Endothelial cell of umbilical vein (primary cell): ENCODE measurements around the gene OPCML.

Experiments
- FOS ChIP-seq: IDR thresholded peaks from 2 replicates; pipeline ENCODE4 v1.6.1; 2011; ENCODE audit warnings: mild to moderate bottlenecking, low read length, moderate library complexity, borderline replicate concordance; ENCODE audit not compliant: insufficient read depth
- POLR2A ChIP-seq: IDR thresholded peaks from 2 replicates; pipeline ENCODE4 v1.6.1; 2012; ENCODE audit warnings: low read depth, mild to moderate bottlenecking, control low read depth, low read length
- POLR2AphosphoS5 ChIP-seq: IDR thresholded peaks from 2 replicates; pipeline ENCODE4 v1.6.1; 2012; ENCODE audit warnings: low read depth, mild to moderate bottlenecking, control low read depth, low read length, moderate library complexity; ENCODE audit not compliant: insufficient read depth
- TF ChIP-seq, protein P1 (sequence below), 2 donors: IDR thresholded peaks; 1 replicate in 1 of 2; 2 replicates in 1 of 2; pipeline ENCODE4 v1.5.1; 2011; ENCODE audit warnings: low read length in 2 of 2, mild to moderate bottlenecking in 2 of 2, moderate library complexity in 2 of 2, control low read depth in 1 of 2, inconsistent platforms in 1 of 2, low read depth in 1 of 2; ENCODE audit not compliant: insufficient read depth in 1 of 2; ENCODE audit errors: extremely low read depth in 1 of 2

DNA sequence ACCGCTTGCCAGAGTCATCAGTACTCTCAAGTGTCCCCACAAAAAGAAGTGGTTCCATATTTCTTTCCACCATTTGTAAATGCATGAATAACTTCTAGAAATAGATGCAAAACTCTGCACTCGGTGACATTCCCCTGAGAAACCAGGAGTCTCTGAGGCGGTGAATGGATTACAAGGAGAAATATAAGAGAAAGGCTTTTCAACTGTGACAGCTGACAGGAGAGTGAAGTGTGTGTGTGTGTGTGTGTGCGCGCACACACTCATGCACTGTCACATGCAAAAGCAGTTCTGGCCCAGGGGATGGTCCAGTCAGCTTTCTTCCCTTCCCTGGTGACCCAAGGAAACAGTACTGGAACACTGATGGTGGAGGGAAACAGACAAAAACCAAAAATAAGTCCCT, 710.0 kb downstream of the OPCML start:
- TF ChIP-seq, protein P1, sequence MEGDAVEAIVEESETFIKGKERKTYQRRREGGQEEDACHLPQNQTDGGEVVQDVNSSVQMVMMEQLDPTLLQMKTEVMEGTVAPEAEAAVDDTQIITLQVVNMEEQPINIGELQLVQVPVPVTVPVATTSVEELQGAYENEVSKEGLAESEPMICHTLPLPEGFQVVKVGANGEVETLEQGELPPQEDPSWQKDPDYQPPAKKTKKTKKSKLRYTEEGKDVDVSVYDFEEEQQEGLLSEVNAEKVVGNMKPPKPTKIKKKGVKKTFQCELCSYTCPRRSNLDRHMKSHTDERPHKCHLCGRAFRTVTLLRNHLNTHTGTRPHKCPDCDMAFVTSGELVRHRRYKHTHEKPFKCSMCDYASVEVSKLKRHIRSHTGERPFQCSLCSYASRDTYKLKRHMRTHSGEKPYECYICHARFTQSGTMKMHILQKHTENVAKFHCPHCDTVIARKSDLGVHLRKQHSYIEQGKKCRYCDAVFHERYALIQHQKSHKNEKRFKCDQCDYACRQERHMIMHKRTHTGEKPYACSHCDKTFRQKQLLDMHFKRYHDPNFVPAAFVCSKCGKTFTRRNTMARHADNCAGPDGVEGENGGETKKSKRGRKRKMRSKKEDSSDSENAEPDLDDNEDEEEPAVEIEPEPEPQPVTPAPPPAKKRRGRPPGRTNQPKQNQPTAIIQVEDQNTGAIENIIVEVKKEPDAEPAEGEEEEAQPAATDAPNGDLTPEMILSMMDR (IDR thresholded peaks at IDR 0.05; ENCODE audit: extremely low read depth in 1 of 2, insufficient read depth in 1 of 2, low read depth in 1 of 2, low read length in 2 of 2) = no peak
- TF ChIP-seq POLR2A (no peak), POLR2AphosphoS5 (no peak), FOS (no peak)
